ENCODE results near the gene TINAGL1.

The TINAGL1 gene

DNA sequence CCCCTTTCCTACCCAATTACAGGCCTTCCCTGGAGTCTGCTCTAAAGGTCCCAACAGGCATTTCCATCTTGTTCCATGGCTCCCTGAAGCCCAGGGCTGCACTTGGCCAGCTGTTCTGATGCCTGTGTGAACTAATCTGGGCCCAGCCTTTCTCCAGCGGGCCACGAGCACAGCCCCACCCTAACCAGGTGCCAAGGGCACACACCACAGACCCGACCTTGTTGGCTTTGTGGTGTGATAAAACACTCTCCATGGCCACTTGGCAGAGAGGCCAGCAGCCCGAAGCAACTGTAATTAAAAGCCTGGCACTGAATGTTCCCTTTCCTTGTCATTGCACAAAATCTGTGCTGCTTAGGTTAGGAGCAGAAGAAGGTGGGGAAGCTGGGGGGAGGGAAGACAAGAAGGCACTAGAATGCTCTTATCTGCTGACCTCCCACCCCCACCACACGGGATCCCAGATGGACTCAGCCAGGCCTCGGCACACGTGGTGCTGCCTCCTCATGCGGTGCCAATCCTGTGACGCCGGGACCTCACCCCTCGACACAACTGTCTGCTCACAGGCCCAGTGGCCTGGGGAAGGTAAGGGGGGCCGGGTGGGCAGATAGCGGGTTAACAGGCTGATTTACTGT lies 51.1 kb downstream of the TINAGL1 start:
- no peak for DNase-seq (ENCODE audit: low read depth)

DNA sequence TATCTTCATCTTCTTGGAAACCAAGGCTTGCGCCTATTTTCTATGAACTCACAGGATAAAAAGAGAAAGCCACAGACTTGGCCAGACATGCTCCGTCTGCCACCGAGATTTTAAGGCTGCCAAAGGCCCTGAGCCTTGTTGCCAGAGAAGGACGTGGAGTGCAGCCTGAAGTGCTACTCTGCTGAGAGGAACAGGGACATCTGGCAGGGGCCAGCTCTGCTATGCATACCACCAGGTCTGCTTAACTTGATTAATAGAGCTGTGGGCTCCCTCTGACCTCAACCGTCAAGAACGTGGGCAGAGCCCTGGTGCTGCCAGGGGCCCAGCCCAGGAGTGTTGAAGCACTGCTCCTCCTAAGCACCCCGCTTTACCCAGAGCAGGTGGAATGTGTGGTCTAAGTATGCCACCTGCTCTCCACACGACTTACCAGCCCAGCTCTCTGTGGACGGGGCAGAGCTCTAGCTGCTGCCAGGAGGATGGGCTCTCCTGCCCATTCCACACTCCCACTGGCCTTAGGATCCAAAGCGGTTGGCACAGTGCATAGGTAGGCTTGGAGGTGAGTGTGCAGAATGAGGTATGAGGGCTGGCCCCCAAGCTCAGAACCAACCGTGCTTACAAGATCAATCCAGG lies 51.7 kb downstream of the TINAGL1 start:
- DNase-seq (ENCODE audit: low read depth): no peak

DNA sequence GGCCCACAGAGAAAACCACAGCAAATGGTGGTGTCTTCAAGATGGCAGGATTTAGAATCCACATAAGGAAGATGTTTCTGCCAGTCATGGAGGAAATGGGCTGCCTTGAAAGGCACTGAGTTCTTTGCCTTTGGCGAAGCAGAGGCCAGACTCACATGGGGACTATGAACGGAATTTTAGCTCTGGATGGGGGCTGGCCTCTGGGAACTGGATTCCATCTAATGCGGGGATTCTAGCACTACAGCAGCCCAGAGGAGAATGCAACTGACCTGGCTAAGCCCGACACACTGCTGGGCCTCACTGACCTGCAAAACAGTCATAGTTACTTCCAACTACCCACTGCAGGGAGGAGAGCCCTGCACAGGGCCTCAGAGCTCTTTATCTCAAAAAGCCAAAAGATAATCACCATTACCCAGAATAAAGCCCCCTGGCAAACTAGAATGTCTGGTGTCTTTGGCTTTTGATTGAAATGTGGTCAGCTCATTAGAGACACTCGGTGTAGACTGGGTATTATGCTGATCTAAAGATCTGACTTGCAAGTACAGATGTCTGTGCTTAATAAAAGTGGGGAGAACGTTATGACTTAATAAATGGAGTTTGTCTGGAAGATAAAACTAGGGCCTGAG lies 52.7 kb downstream of the TINAGL1 start:
- DNase-seq (ENCODE audit: low read depth): no peak

- DNase-seq (ENCODE audit: low read depth): no peak
Measured at GRCh38 chr1:31632649-31633048, 56.3 kb downstream of the TINAGL1 start.

DNA sequence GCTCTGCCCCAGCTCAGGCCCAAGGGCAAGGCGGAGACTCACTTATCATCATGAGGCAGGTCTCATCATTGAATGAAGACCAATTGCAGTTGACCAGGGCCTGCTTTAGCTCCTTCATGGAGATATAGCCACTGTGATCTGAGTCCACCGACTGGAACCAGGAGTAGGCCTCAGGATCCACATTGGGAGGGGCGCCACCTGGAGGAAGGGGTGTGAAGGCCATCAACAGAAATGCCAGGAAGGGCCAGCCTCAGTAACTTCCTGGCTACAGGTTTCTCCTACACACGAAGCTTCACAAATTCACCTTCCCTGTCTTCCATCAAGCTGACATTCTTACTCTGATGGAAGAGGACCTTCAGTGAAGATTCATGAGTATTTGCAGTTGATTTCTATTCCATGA lies 56.8 kb downstream of the TINAGL1 start:
- no peak for DNase-seq (ENCODE audit: low read depth)
